WTC11 (cell line): ENCODE results near the gene TPT1.

Source experiments
- CTCF ChIP-seq: fragments of 200-600 bp; IDR thresholded peaks from 2 replicates; pipeline ENCODE4 v1.8.0; 2022; ENCODE audit warnings: antibody characterized with exemption
- ESRRA ChIP-seq: sonication (generic); formaldehyde crosslinking; IDR thresholded peaks from 2 replicates; pipeline ENCODE4 v1.8.1; 2022; ENCODE audit warnings: mild to moderate bottlenecking, missing genetic modification reagents, borderline replicate concordance

- TF ChIP-seq CTCF (no peak), ESRRA (CRISPR knock-in tag) (no peak)
Measured at GRCh38 chr13:45361596-45362206, 20.7 kb upstream of the TPT1 start.
